ENCODE data around the gene NEURL4.
A peak's percentile ranks its signal among the peaks of the same experiment; 100 is the strongest.

GRCh38 chr17:7355053-7355452 is 25.9 kb upstream of the NEURL4 start, which contains the start of gene TMEM95:
- TF ChIP-seq CTCF (IDR thresholded peaks at IDR 0.05): no peak
- no peak for TF ChIP-seq POLR2A (IDR thresholded peaks at IDR 0.05)
- TF ChIP-seq POLR2AphosphoS5 (IDR thresholded peaks at IDR 0.05; ENCODE audit: insufficient read depth in 1 of 2, low read depth in 1 of 2): peak in 1 of 2 donors; percentile 24
